HG02623 (cell line): ENCODE data around the gene CHST4.
"Not testable (repeated sequence)": the region's sequence is repeated elsewhere in the genome, so short reads cannot be mapped to it uniquely, and the experiment has no call there.

Experiments
- ATAC-seq: cut with Tn5 transposase; IDR thresholded peaks from one replicate; pipeline ENCODE4 v1.9.1; 2021; ENCODE audit warnings: moderate library complexity; ENCODE audit not compliant: unreplicated experiment

The CHST4 gene

DNA sequence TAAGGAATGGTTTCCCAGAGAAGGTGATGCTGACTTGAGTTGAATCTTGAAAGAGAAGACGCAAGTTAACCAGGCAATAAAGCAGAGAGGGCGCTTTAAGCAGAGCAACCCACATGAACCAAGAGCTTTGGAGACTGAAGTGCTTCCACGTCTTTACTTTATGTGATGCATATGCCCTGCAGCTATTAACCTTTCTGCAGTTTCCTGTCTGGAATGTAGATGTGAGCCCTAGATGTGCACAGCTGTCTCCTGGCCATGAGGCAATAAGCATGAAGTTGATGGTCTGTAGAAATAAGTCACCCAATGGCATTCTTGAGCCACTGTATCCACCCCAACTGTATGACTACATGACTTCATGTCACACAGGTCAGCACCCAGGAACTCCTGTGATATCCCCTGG lies 5.7 kb upstream of the CHST4 start:
- ATAC-seq = no peak

DNA sequence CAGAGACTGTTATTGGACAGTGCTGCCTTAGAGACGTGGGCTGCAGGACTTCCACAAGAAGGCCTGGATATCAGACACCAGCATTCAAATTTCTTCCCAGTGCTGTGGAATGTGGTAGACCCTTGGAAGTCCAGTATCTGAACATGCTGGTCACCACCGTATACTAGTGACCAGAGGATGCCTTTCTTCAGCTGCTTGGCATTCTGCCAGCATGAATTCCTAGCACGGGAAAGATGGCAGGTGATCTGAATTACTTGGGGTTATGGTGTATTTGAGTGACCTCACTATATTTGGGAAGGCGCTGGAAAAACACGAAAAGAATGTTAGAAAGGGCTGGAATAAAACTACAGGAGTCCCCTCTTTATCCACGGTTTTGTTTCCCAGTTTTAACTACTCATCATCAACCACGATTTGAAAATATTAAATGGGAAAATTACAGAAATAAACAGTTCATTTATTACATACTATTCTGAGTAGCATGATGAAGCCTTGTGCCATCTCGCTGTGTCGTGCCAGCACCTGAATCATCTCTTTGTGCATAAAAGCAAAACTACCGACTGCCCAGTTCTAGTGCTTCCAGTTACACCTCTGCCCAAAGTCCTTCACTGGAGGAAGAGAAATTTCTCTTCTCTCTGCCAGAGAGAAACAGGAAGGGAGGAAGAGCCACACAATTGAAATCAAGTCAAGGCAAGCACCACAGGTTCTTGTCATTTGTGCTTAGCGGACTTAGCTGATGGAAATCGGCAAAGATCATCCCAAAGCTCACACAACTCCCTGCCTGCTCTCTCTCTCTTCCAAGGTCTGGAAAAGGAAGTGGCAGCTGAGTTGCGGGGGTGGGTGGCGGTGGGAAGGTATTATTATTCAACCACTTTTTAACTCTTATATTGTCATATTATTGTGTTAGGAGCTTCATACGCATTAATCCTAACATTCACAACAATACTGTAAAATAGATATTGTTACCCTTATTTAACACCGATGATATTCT lies 1.4 kb upstream of the CHST4 start:
- ATAC-seq = no peak

DNA sequence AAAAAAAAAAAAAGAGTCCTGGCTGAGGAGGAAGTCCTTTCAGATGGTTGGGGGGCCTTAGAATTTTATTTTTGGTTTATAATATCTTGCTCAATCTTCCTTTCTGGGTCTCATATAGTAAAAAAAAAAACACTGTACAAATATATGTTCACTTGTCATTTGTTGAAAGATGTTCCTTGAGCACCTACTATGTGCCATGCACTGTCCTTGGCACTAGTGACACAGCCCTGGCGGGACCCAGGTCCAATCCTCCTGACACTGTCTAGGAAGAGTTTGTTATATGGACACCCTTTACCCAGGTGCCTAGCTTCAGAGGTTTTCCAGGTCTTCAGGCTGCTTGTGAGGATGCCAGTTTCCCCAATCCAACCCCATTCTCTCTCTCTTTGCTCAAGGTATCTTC lies 2.0 kb downstream of the CHST4 start:
- ATAC-seq = no peak

DNA sequence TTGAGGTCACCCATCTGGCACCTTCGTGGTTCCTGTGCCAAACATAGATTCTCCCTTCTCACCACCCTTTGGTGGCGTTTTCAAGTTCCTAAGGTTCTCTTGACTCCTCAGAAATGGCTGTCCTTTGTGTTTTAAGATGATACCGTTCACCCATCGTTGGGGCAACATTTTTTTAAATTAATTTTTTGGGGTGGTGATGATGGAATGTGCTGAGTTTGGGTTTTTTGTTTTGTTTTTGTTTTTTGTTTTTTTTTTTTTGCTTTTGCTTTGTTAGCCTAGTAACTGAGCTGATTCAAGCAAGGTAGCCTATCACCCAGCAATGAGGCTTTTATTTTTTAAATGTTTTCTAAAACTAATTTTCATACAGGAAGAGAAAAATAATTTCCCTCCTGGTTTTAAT lies 2.6 kb downstream of the CHST4 start:
- no peak for ATAC-seq

DNA sequence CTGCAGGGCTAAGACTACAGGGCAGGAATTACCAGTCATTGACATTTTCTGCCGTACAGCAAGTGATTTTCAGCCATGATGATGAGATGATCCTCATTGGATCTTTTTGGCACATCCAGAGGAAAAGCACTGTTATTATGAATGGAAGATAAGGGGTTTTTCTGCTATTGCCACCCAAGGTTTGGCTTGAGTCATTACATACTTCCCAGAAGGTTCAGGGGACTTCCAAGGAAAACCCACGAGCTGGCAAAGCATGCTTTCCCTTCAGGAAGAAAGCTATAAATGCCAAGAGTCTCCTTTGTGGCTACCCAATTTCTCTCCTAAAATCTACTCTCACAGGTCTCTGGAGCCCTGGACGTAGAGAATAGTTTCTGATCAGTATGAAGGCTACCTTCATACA lies 6.1 kb downstream of the CHST4 start:
- ATAC-seq = no peak

DNA sequence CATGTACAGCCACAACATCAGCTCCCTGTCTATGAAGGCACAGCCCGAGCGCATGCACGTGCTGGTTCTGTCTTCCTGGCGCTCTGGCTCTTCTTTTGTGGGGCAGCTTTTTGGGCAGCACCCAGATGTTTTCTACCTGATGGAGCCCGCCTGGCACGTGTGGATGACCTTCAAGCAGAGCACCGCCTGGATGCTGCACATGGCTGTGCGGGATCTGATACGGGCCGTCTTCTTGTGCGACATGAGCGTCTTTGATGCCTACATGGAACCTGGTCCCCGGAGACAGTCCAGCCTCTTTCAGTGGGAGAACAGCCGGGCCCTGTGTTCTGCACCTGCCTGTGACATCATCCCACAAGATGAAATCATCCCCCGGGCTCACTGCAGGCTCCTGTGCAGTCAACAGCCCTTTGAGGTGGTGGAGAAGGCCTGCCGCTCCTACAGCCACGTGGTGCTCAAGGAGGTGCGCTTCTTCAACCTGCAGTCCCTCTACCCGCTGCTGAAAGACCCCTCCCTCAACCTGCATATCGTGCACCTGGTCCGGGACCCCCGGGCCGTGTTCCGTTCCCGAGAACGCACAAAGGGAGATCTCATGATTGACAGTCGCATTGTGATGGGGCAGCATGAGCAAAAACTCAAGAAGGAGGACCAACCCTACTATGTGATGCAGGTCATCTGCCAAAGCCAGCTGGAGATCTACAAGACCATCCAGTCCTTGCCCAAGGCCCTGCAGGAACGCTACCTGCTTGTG lies 10.7 kb downstream of the CHST4 start:
- no peak for ATAC-seq

DNA sequence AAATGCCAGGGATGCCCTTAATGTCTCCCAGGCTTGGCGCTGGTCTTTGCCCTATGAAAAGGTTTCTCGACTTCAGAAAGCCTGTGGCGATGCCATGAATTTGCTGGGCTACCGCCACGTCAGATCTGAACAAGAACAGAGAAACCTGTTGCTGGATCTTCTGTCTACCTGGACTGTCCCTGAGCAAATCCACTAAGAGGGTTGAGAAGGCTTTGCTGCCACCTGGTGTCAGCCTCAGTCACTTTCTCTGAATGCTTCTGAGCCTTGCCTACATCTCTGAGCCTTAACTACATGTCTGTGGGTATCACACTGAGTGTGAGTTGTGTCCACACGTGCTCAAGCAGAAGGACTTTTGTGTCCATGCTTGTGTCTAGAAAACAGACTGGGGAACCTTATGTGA lies 11.4 kb downstream of the CHST4 start:
- ATAC-seq = no peak

DNA sequence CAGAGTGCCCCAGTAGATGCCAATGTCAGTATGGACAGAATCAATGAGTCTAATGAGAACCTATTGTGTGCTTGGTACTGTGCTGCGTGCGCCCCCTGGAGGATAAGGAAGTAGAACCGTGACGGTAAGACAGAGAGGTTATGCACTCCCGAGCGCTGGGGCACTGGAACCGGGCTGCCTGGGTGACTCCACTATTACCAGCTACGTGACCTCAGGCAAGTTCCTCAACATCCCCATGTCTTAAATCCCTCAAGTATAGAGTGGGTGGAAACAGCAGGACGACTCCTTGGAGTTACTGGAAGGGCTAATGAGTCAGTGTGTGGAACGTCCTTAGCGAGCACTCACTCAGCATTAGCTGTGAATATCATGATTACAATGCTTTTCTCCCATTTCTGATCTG lies 16.2 kb downstream of the CHST4 start:
- peak; percentile 71 for ATAC-seq

DNA sequence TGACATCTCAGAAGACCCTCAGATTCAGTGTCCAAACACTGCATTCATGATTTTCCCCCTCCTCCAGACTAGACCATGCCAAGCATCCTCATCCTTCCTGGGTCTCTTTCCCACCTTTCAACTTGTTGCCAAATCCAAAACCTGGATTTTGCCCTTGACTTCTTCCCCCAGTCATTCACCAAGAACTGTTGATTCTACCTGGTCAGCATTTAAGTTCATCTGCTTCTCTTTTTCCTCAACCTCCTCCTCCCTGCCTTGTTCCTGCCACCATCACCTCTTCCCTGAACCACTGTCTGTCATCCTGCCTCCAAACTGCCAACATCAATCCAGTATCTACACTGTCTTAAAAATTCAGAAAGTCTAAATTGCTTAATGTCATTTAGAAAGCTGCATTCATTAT lies 20.9 kb downstream of the CHST4 start:
- no peak for ATAC-seq

DNA sequence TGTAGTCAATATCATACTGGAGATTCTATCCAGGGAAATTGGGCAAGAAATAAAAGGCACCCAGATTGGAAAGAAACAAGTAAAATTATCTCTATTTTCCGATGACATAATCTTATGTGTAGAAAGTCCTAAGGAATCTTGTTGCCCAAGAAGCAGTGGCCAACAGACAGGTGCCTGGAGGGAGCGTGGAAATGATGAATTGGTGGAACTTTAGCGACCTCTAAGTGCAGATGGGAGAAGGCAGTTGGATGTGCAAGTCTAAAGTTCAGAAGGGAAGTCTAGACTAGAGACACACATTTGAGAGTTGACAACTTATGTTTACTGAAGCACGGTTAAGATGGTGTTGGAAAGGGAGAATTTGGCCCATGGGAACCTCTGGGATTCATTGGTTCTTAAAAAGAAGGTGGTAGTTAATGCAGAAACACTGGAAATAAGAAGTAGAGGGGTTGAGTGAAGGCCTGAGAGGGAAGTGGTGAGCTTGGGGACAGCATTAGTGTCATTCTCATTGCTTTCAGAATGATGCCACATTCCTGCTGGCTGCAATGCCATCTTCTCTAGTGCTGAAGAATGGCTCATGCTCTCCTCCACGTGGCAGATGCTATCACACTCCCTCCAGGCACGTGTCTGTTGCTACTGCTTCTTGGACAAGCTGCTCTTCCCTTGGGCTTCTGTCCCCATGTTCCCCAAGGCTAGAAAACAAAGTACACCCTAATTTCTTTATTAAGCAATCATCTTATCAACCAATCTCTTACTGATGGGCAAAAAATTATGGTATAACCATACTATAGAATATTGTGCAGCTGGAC lies 26.7 kb downstream of the CHST4 start:
- ATAC-seq = no peak

DNA sequence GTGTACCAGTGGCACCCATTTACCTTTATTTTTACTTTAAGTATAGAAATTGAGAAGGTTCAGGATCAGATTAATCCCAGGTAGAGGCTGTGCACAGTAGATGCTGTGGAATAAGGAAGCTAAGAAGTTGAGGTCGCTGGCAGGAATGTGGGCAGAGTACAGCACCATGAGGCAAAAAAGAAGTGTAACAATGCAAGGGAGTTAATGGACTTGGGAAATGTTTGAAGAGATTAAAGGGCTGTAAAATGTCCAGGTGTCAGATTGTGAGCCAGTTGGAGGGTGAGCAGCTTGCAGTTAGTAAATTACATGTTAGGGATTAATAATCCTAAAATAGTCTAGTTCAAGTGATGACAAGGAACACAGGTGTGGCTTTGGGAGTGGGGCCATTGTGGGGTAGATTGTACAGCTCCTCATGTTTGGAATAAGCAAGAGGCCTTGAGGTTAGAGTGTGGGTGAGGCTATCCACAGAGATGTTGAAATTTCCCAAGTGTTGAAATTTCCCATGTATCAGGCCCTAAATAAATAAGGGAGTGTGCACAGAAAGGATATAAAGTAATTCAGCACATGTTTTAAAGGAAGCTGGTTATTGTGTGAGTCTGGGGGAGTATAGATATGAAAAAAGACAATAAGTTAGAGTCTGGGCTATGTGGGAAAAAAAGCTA lies 29.1 kb downstream of the CHST4 start:
- ATAC-seq = no peak

DNA sequence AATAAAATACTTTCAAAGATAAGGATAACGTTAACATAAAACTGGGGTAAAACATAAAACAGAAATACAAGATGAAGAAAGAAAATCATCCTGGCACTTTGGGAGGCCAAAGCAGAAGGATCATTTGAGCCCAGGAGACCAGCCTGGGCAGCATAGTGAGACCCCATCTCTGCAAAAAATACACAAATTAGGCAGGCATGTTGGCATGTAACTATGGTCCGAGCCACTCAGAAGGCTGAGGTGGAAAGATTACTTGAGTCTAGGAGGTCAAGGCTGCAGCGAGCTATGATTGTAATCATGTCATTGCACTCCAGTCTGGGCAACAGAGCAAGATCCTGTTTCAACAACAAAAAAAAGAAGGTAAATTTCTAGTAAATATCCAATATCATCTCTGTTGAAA lies 31.1 kb downstream of the CHST4 start:
- ATAC-seq = no peak

DNA sequence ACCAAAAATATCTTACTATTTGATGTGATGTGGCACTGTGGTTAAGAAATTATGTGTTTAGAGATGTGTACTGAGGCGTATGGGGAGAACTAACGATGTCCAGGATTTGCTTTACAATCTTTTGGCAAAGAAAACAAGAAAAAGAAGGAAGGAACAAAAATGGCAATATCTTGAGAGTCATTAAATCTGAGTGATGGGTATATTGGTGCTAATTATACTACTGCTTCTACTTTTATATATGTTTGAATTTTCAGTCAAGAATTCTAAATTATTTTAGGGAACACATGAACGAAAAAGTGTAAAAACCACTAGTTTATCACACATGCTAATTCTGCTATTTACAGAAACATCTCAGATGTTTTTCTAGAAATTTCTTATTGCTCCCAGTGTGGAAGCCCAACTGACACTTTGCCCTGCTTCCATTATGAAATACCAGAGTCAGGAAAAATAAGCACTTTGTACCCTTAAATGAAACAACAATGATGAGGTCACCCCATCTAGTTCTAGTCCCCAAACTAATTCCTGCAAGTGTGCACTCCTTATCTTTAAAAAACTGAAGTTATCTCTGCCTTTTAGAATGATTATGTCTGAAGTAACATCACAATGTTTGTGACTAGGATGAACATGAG lies 31.8 kb downstream of the CHST4 start:
- no peak for ATAC-seq

DNA sequence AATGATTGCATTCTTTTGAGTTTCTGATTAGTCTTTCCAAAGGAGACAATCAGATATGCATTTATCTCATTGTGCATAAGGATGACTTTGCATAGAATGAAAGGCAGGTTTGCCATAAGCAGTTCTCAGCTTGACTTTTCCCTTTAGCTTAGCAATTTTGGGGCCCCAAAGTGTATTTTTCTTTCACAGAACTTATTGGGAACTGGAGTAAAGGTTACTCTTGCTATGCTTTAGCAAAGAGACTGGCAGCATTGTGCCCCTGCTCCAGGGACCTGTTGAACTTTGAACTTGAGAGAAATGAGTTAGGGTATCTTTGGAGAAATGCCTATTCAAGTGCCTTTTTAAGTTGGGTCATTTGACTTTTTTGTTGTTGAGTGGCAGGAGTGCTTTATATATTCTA lies 33.6 kb downstream of the CHST4 start:
- no peak for ATAC-seq

DNA sequence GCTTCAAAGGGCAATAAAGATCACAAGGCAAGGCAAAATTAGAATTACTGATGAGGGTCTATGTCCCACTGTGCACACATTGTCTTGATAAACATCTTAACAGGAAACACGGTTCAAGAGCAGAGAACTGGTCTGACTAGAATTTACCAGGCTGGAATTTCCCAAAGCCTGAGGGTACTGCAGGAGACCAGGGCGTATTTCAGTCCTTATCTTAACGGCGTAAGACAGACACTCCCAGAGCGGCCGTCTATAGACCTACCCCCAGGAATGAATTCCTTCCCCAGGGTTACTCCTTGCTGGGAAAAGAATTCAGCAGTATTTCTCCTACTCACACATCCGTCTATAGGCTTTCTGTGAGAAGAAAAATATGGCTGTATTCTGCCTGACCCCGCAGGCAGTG lies 35.7 kb downstream of the CHST4 start:
- ATAC-seq = not testable (repeated sequence)

DNA sequence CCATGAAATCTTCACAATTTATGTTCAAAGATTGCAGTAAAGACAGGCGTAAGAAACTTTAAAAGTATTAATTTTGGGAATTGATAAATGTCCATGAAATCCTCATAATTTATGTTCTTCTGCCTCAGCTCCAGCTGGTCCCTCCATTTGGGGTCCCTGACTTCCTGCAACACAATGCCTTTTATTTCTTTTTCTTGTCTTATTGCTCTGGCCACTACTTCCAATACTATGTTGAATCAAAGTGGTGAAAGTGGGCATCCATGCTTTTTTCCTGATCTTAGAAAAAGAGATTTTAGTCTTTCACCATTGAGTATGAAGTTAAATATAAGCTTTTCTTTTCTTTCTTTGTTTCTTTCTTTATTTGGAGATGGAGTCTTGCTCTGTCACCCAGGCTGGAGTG lies 36.3 kb downstream of the CHST4 start:
- no peak for ATAC-seq

DNA sequence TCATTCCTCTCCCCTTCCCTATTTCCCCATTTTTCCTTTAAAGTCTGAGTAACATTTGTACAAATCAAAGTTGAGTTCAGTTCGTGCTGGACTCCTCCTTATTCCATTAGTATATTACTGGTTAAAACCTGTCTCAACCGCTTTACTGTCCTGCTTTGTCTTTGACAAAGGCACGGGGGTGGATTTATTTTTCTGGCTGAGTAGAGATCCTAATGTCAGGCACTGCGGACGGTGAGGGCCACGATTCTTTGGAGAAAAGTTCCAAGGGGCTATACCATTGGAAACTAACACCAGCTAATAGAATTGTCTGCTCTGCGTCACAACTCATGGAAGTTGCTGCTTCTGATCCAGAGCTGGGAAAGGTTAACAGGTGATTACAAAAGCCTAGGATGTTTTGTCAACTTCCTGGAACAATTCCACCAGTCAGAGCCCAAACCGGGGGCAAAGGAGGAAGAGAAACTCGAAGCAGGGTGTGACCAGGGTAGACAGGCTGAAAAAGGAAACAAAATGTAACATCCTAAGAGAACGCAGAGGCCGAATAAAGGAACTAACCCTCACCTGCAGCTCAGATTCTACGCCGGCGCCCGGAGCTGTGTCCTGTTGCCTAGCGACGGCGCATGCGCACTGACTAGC lies 38.2 kb downstream of the CHST4 start:
- ATAC-seq = no peak

DNA sequence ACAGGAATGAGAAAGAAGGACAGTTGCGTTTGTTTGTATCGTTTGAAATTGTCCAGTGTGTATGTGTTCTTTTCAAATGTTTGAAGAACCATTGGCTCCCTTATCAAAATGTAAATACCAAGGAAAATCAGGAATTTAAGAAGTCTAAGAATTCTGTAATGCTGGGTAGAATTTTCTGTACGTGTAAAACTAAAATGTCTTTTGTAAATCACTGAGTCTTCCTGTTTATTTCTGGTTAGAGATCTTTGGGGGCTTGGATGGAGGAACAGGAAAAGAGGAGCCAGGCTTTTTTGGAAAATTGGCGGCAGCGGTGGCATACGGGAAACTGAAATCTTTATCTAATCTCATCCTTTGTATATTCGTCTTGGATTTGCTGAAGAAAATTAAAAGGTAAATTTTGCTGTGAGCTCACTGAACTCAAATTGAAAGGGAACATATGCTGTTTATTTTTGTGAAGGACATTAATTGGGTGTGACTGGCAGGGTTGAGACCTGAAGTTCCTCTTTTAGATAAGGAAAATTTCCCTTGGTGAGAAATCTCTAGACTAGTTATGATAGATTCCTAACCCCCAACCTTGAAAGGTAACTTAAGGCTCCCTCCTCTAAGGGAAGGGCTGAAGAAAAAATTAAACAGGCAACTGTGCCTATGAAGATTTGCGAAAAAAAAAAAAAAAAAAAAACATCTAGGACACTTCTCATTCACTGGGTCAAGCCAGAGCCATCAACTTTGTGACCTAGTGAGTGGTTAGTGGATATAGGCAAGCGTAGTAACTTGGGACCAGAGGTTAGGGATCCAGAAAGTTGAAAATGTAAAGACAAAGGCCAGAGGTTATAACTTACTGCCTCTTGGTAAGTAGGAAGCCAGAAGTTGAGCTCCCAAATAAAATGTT lies 39.8 kb downstream of the CHST4 start:
- ATAC-seq = no peak

DNA sequence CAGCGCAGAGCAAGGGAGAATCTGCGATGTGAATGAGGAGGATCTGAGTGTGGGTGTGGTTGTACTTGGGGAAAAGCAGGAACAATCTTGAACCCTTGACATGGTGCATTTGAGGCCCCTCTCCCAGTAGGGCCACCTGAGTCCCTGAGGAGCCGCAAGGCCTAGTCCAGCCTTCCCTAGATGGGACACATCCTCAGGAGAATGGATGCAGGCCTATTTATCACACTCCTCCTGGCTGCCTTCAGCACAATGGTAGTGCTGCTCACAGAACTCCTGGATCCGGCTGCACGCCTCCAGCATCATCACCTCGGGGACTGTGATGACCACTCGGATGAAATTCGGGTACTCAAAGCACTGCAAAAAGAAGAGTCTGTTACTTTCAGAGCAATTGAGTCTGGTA lies 41.7 kb downstream of the CHST4 start:
- no peak for ATAC-seq
